ENCODE results near the gene FRS3. TPM values are rescaled to one million over a fixed set of nuclear protein-coding genes. Genes with fewer than 3 reads are reported as not detected.
A peak's percentile ranks its signal among the peaks of the same experiment; 100 is the strongest.

The FRS3 gene
- total and polyA plus RNA-seq, 2 of the 13 experiments (the other 11 are each of a cell fraction or from before 2014, with no cell fraction given): 3.0 to 7.4 TPM

- peak; percentile 71 for TF ChIP-seq ZFP91 (CRISPR knock-in tag; IDR thresholded peaks at IDR 0.05; ENCODE audit: borderline replicate concordance)
- no peak for TF ChIP-seq ARID3A (IDR thresholded peaks at IDR 0.05; ENCODE audit: low read depth, low read length)
- TF ChIP-seq ZBTB40 (IDR thresholded peaks at IDR 0.05): no peak
- TF ChIP-seq ZBTB40 (CRISPR knock-in tag; IDR thresholded peaks at IDR 0.05): no peak
- TF ChIP-seq ZNF782 (CRISPR knock-in tag; IDR thresholded peaks at IDR 0.05; ENCODE audit: borderline replicate concordance): peak; percentile 86; the same call in 1 of the 2 replicates
- peak; percentile 72; the same call in 1 of the 2 replicates for TF ChIP-seq IRF2 (CRISPR knock-in tag; IDR thresholded peaks at IDR 0.05)
- TF ChIP-seq HNRNPUL1 (IDR thresholded peaks at IDR 0.05; ENCODE audit: low read depth, low read length): no peak
- peak; percentile 46; the same call in 1 of the 2 replicates for TF ChIP-seq PRDM10 (CRISPR knock-in tag; IDR thresholded peaks at IDR 0.05; ENCODE audit: low read depth)
- no peak for TF ChIP-seq SRY (CRISPR knock-in tag; IDR thresholded peaks at IDR 0.05)
- TF ChIP-seq ZNF790 (CRISPR knock-in tag; IDR thresholded peaks at IDR 0.05; ENCODE audit: borderline replicate concordance): no peak
These were observed 32.2 kb downstream of the FRS3 start, which contains the start of gene PGC (continued) for GRCh38 chr6:41747256-41748101.
